ENCODE results near the gene RRP1B.

The RRP1B gene

GRCh38 chr21:43728467-43729390, 69.4 kb downstream of the RRP1B start:
- Mint-ChIP-seq H3K4me1 (ENCODE audit: low read depth) (peaks cover 37% of the 10 kb centered on the region), H3K27ac (peak overlapping the region; percentile 71), H3K4me3 (peak overlapping the region; percentile 78), H3K27me3 (ENCODE audit: low read depth) (no peaks in the 10 kb centered on the region), H3K36me3 (ENCODE audit: low read depth) (peaks cover 8% of the 10 kb centered on the region), H3K9me3 (no peaks in the 10 kb centered on the region)

GRCh38 chr21:43731476-43731875, 72.1 kb downstream of the RRP1B start:
- Mint-ChIP-seq H3K27ac (no peak overlapping the region), H3K4me1 (ENCODE audit: low read depth) (peaks cover 36% of the 10 kb centered on the region), H3K4me3 (no peak overlapping the region), H3K9me3 (no peaks in the 10 kb centered on the region), H3K27me3 (ENCODE audit: low read depth) (no peaks in the 10 kb centered on the region), H3K36me3 (ENCODE audit: low read depth) (peaks cover 8% of the 10 kb centered on the region)

DNA sequence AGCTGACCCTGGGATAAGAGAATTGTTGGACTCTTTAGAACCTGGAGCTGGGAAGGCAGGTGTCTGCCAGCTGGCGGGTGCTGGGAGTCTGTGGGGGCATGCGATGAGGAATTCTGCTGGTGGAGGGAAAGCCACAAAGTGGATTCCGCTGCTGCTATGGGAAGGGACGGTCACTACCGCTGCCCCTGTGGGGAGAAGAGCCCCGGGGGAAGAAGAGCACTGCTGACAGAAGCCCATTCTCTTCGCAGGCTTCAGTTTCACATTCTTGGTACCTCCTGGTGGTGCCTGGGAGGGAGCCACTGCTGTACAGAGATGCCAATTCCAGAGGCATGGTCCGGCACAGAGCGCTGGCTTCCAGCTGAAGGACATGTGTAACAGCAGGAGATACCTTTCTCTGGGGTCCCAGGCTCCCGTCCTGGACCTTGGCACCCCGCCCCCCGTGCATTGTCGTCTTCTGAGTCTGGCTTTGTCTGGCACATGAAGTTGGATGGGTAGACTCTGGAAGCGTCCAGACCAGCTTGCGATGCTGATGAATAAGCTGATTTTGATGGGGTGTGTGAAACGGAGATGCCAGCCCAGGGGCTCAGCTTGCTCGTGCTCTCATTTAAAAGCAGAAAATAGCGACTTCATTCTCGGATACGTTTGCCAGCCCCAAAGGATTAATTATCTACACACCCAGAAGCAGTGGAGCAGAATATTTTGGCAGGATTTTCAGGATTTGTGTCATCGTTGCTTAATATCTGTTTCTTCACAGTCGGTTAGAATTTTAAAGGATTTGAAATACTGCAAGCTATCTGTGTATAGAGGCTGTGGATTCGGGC, 72.7 kb downstream of the RRP1B start:
- H3K27ac Mint-ChIP-seq, result no peak overlapping the region
- H3K4me1 Mint-ChIP-seq (ENCODE audit: low read depth), result peaks cover 31% of the 10 kb centered on the region
- no peak overlapping the region for H3K4me3 Mint-ChIP-seq
- H3K36me3 Mint-ChIP-seq (ENCODE audit: low read depth), result peaks cover 6% of the 10 kb centered on the region
- no peaks in the 10 kb centered on the region for H3K27me3 Mint-ChIP-seq (ENCODE audit: low read depth)
- no peaks in the 10 kb centered on the region for H3K9me3 Mint-ChIP-seq

GRCh38 chr21:43733060-43733459, 73.7 kb downstream of the RRP1B start:
- H3K4me3 Mint-ChIP-seq, result no peak overlapping the region
- no peak overlapping the region for H3K27ac Mint-ChIP-seq
- H3K9me3 Mint-ChIP-seq, result no peaks in the 10 kb centered on the region
- peaks cover 7% of the 10 kb centered on the region for H3K36me3 Mint-ChIP-seq (ENCODE audit: low read depth)
- peaks cover 24% of the 10 kb centered on the region for H3K4me1 Mint-ChIP-seq (ENCODE audit: low read depth)
- H3K27me3 Mint-ChIP-seq (ENCODE audit: low read depth), result no peaks in the 10 kb centered on the region

DNA sequence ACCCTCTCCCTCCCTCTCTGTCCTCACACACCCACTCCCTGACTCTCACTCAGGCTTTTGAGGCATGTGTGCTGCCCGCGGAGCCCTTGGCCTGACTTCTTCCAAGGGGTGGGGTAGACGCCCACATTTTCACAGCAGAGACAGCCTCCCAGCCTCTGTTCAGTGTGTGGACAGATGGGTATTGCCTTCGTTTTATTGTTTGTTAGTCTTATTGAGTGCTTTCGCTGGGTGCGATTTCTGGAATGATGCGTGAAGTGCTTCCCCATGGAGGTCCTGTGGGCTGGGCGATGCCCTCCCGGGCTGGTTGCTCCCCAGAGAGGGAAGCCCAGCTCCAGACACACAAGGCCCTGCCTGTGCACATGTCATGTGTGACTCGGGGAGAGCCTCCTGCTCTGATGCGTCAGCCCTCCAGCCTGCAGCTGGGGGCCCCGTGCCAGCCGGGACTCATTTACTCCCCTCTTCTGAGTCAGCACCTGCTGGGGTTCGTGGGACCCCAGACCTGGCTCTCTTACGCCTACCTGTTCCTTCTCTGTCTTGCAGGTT, 74.2 kb downstream of the RRP1B start:
- Mint-ChIP-seq H3K9me3 (no peaks in the 10 kb centered on the region), H3K4me1 (ENCODE audit: low read depth) (peaks cover 19% of the 10 kb centered on the region), H3K4me3 (no peak overlapping the region), H3K27ac (no peak overlapping the region), H3K36me3 (ENCODE audit: low read depth) (peaks cover 7% of the 10 kb centered on the region), H3K27me3 (ENCODE audit: low read depth) (no peaks in the 10 kb centered on the region)

DNA sequence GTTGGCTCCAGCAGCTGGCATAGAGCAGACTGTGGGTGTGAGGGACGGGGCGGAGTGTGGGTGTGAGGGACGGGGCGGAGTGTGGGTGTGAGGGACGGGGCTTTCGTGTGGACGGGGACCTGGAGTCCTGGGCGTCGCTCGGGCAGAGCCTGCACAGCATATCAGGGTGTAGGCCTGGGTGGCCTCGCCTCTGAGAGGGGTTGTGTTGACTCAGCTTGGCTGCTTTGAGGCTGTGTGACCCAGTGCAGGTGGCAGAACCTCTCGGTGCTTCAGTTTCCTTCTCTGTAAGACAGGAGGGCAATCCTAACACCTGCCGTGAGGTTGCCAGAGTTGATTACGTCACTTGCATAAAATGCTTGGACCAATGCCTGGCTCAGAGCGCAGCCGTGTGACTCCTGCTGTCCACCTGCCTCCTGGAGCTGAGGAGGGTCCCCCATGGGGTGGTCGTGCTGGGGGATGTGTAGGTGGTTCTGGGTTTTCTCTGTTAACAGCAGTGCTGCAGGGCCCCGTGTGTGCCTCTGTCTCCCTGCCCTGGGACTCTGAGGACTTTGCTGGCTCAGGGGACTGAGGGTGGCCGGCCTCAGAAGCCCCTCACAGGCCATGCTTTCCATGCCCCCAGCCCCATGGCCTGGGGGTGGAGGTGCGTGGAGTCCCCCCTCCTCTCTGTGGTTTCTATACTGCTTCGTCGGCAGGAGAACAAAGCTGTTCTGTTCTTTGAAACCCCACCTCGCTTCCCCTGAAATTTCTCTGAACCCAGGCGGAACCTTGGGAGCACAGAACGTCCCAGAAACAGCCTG, 75.0 kb downstream of the RRP1B start:
- no peak overlapping the region for H3K4me3 Mint-ChIP-seq
- H3K4me1 Mint-ChIP-seq (ENCODE audit: low read depth), result peaks cover 19% of the 10 kb centered on the region
- H3K27ac Mint-ChIP-seq, result no peak overlapping the region
- H3K9me3 Mint-ChIP-seq, result no peaks in the 10 kb centered on the region
- H3K36me3 Mint-ChIP-seq (ENCODE audit: low read depth), result peaks cover 7% of the 10 kb centered on the region
- H3K27me3 Mint-ChIP-seq (ENCODE audit: low read depth), result no peaks in the 10 kb centered on the region

DNA sequence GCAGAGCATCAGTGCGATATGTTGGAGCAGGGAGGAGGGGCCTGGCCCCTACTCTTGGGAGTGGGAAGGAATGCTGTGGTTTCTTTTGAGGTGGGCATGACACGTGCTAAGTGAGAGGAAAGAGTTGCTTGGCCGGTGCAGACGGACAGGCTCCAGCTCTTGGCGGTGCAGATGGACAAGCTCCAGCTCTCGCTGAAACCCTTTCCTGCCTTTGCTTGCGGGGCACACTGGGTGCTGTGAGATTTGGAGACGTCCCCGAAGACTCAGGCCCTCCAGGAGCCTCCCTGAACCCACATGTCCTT, 75.5 kb downstream of the RRP1B start:
- H3K9me3 Mint-ChIP-seq, result no peaks in the 10 kb centered on the region
- H3K27ac Mint-ChIP-seq, result no peak overlapping the region
- H3K36me3 Mint-ChIP-seq (ENCODE audit: low read depth), result peaks cover 7% of the 10 kb centered on the region
- peaks cover 21% of the 10 kb centered on the region for H3K4me1 Mint-ChIP-seq (ENCODE audit: low read depth)
- no peaks in the 10 kb centered on the region for H3K27me3 Mint-ChIP-seq (ENCODE audit: low read depth)
- no peak overlapping the region for H3K4me3 Mint-ChIP-seq

- Mint-ChIP-seq H3K27ac (no peak overlapping the region), H3K27me3 (ENCODE audit: low read depth) (no peaks in the 10 kb centered on the region), H3K4me3 (no peak overlapping the region), H3K36me3 (ENCODE audit: low read depth) (peaks cover 7% of the 10 kb centered on the region), H3K9me3 (no peaks in the 10 kb centered on the region), H3K4me1 (ENCODE audit: low read depth) (peaks cover 21% of the 10 kb centered on the region)
Measured at GRCh38 chr21:43735236-43736091, 76.1 kb downstream of the RRP1B start.

DNA sequence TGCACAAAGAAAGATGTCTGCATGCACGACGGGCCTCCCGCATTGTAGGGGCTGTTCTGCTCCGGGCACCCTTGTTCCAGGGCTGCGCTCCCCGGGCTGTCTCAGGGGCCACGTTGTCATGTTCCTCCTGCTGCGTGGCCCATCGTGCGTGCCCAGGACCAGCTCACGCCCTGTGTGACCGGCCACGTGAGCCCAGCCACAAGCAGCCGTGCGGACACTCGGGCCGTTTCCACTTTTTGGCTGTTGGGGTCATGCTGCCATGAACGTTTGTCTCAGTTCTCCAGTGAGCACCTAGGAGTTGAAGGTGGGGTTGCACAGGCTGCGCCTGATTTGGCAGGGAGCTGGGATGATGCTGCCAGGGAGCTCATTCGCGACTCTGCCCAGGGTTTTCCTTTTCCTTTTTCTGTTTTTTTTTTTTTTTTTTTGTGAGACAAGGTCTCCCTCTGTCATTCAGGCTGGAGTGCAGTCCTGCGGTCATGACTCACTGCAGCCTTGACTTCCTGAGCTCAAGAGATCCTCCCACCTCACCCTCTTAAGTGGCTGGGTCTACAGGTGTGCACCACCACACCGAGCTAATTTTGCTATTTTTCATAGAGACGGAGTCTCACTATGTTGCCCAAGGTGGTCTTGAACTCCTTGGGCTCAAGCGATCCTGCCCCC, 77.0 kb downstream of the RRP1B start:
- no peaks in the 10 kb centered on the region for H3K9me3 Mint-ChIP-seq
- H3K4me3 Mint-ChIP-seq, result no peak overlapping the region
- H3K27ac Mint-ChIP-seq, result no peak overlapping the region
- peaks cover 21% of the 10 kb centered on the region for H3K4me1 Mint-ChIP-seq (ENCODE audit: low read depth)
- no peaks in the 10 kb centered on the region for H3K27me3 Mint-ChIP-seq (ENCODE audit: low read depth)
- H3K36me3 Mint-ChIP-seq (ENCODE audit: low read depth), result peaks cover 7% of the 10 kb centered on the region

DNA sequence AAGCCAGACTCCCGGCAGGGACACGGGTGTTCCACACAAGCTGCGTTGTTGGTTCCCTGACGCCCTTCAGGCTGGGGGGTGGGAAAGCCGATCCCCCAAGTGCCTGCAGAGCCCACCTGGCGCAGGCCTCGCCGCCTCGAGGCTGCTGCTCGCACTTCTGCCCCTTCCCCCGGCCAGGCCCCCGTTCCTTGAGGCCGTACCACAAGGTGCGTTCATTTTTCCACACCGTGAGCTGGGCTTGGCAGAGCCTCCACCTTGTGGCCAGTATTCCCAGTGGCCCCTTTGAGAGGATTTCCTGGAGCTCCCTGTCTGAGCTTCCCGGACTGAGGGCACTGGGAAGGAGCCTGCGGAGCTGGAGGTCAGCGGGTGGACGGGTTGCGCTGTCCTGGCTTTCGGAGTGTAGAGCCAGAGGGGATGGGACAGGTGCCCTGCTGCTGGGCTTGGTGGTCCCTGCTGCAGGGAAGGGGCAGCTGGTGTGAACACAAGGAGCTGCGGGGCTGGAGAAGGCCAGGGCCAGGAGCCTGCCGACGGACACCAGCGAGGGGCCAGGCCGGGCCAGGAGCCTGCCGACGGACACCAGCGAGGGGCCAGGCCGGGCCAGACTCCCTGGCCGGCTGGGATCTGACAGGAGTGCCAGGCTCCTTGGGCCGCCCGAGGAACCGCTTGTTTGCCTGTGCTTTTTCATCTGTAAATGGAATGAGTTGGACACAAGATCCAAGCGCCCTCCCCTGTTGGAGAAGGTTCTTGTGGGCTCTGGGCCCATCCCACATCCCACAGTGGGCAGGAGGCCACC, 78.0 kb downstream of the RRP1B start:
- peaks cover 5% of the 10 kb centered on the region for H3K36me3 Mint-ChIP-seq (ENCODE audit: low read depth)
- peaks cover 19% of the 10 kb centered on the region for H3K4me1 Mint-ChIP-seq (ENCODE audit: low read depth)
- no peak overlapping the region for H3K4me3 Mint-ChIP-seq
- H3K9me3 Mint-ChIP-seq, result no peaks in the 10 kb centered on the region
- H3K27me3 Mint-ChIP-seq (ENCODE audit: low read depth), result no peaks in the 10 kb centered on the region
- H3K27ac Mint-ChIP-seq, result no peak overlapping the region

GRCh38 chr21:43739621-43740435, 80.5 kb downstream of the RRP1B start:
- Mint-ChIP-seq H3K4me1 (ENCODE audit: low read depth) (peaks cover 9% of the 10 kb centered on the region), H3K9me3 (no peaks in the 10 kb centered on the region), H3K27me3 (ENCODE audit: low read depth) (no peaks in the 10 kb centered on the region), H3K36me3 (ENCODE audit: low read depth) (peaks cover 12% of the 10 kb centered on the region), H3K27ac (no peak overlapping the region), H3K4me3 (no peak overlapping the region)

DNA sequence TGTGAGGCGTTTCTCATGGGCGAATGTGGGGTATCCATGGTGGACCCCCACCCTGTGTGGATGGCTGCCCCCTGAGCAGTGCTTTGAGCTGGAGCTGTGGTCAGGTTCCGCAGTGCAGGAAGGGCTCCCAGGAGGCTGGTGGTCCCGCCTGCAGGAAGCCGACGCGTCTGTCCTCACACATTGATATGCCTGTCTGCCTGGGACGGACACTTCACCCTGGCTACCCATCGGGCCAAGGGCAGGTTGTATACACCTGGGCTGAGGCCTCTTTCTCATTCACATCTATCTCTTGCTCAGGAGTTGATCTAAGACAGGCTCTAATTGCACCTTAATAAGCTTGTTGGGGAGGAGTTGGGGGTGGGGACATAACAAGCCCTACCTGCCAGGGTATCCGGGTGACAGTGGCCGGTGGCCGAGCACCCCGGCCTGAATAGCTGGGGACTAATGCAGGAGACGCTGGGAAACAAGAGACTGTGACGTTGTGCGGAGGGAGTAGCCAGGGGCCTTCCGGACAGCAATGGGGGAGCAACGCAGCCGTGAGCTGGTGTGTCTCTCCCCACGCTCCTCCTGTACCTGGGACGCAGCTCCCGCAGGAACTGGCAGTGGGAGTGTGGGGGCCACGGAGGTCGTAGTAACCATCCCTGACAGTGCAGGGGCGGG, 81.3 kb downstream of the RRP1B start:
- Mint-ChIP-seq H3K27me3 (ENCODE audit: low read depth) (no peaks in the 10 kb centered on the region), H3K4me3 (no peak overlapping the region), H3K4me1 (ENCODE audit: low read depth) (peaks cover 9% of the 10 kb centered on the region), H3K36me3 (ENCODE audit: low read depth) (peaks cover 14% of the 10 kb centered on the region), H3K27ac (peak overlapping the region; percentile 20), H3K9me3 (no peaks in the 10 kb centered on the region)

Measured in T-helper 1 cell treated with Interleukin-12 subunit alpha and Interleukin-12 subunit beta and Interleukin-4 antibody, amounts not matched to agents 30 μg/mL and 1 μg/mL, for 36 hours (primary cell).